HepG2 (cell line): ENCODE measurements around the gene ZBTB2. TPM values are rescaled to one million over a fixed set of nuclear protein-coding genes. Genes with fewer than 3 reads are reported as not detected.
A peak's percentile ranks its signal among the peaks of the same experiment; 100 is the strongest.

Experiments
- ARHGAP35 ChIP-seq: sonication (generic); formaldehyde crosslinking; IDR thresholded peaks from 2 replicates; pipeline ENCODE4 v1.9.0; 2022; ENCODE audit warnings: mild to moderate bottlenecking, inconsistent platforms, moderate library complexity, missing genetic modification reagents, borderline replicate concordance
- CEBPB ChIP-seq: IDR thresholded peaks from 2 replicates; pipeline ENCODE4 v1.6.1; 2011; ENCODE audit warnings: low read depth, low read length, improper control_type of control experiment, borderline replicate concordance
- MED8 ChIP-seq: sonication (generic); formaldehyde crosslinking; IDR thresholded peaks from 2 replicates; pipeline ENCODE4 v1.8.1; 2023; ENCODE audit warnings: mild to moderate bottlenecking, missing genetic modification reagents; ENCODE audit not compliant: insufficient replicate concordance
- MTA1 ChIP-seq: sonication (generic); formaldehyde crosslinking; IDR thresholded peaks from 2 replicates; pipeline ENCODE4 v1.4.0; 2020; ENCODE audit warnings: missing genetic modification reagents, mild to moderate bottlenecking, borderline replicate concordance
- PAX8 ChIP-seq: sonication (generic); formaldehyde crosslinking; IDR thresholded peaks from 2 replicates; pipeline ENCODE4 v1.8.0; 2022; ENCODE audit warnings: mild to moderate bottlenecking, missing genetic modification reagents, borderline replicate concordance
- POLR2AphosphoS2 ChIP-seq: IDR thresholded peaks from 2 replicates; pipeline ENCODE4 v1.6.1; 2011; ENCODE audit warnings: low read depth, low read length, improper control_type of control experiment
- RFX1 ChIP-seq: fragments of 450-650 bp; IDR thresholded peaks from 2 replicates; pipeline ENCODE4 v1.6.1; 2017
- SMARCE1 ChIP-seq: fragments of 450-650 bp; IDR thresholded peaks from 2 replicates; pipeline ENCODE4 v1.6.1; 2017; ENCODE audit warnings: borderline replicate concordance
- ZC3H13 ChIP-seq: sonication (generic); formaldehyde crosslinking; IDR thresholded peaks from 2 replicates; pipeline ENCODE4 v1.8.1; 2023; ENCODE audit warnings: mild to moderate bottlenecking, missing genetic modification reagents, moderate library complexity
- ZFP36L2 ChIP-seq: sonication (generic); formaldehyde crosslinking; IDR thresholded peaks from 2 replicates; pipeline ENCODE4 v1.4.0; 2020; ENCODE audit warnings: missing genetic modification reagents
- ZMAT3 ChIP-seq: sonication (generic); formaldehyde crosslinking; conservative IDR thresholded peaks from 2 replicates; pipeline ENCODE4 v1.7.0; 2021; ENCODE audit warnings: missing genetic modification reagents
- ZNF468 ChIP-seq: sonication (generic); formaldehyde crosslinking; IDR thresholded peaks from 2 replicates; pipeline ENCODE4 v1.8.0; 2022; ENCODE audit warnings: mild to moderate bottlenecking, moderate library complexity, missing genetic modification reagents
- ZNF737 ChIP-seq: sonication (generic); formaldehyde crosslinking; IDR thresholded peaks from 2 replicates; pipeline ENCODE4 v1.5.0; 2020; ENCODE audit warnings: missing genetic modification reagents, mild to moderate bottlenecking, borderline replicate concordance
- ZNF883 ChIP-seq: sonication (generic); formaldehyde crosslinking; IDR thresholded peaks from 2 replicates; pipeline ENCODE4 v1.5.1; 2020; ENCODE audit warnings: mild to moderate bottlenecking, missing genetic modification reagents; ENCODE audit errors: not compliant biosample characterization
- ZSCAN20 ChIP-seq: sonication (generic); formaldehyde crosslinking; IDR thresholded peaks from 2 replicates; pipeline ENCODE4 v1.4.0; 2020; ENCODE audit warnings: missing genetic modification reagents, mild to moderate bottlenecking, borderline replicate concordance
- polyA plus RNA-seq, 8 experiments: library from polyadenylated mRNA; depleted of rRNA in 3 of 8; stranded (reverse) in 7 of 8; unstranded in 1 of 8; fragments of >200 nt; fragmentation: Illumina TruSeq in 4 of 8; extraction: Trizol in 4 of 8; gene quantifications; 2 replicates each; pipeline versions ENCODE4 v1.2.1 to v1.2.3, GENCODE V29; 2011 to 2016; ENCODE audit warnings: low read depth in 4 of 8, missing spikeins in 1 of 8, mixed read lengths in 1 of 8; ENCODE audit not compliant: insufficient read depth in 1 of 8
- total RNA-seq, 5 experiments: library from RNA; depleted of rRNA; stranded (reverse); fragments of >200 nt; fragmentation: Illumina TruSeq; extraction: Trizol; gene quantifications; 2 replicates each; pipeline ENCODE4 v1.2.3, GENCODE V29; 2016; ENCODE audit warnings: low read depth in 1 of 5
- TF ChIP-seq, protein P1 (sequence below): sonication (generic); formaldehyde crosslinking; IDR thresholded peaks from 2 replicates; pipeline ENCODE4 v1.4.0; 2020; ENCODE audit warnings: missing genetic modification reagents
- TF ChIP-seq, protein P2 (sequence below): sonication (generic); formaldehyde crosslinking; IDR thresholded peaks from 2 replicates; pipeline ENCODE4 v1.4.0; 2020; ENCODE audit warnings: mild to moderate bottlenecking, missing genetic modification reagents
- TF ChIP-seq, protein P3 (sequence below): sonication (generic); formaldehyde crosslinking; IDR thresholded peaks from 2 replicates; pipeline ENCODE4 v1.4.0; 2020; ENCODE audit warnings: mild to moderate bottlenecking, missing genetic modification reagents
- TF ChIP-seq, protein P4 (sequence below): sonication (generic); formaldehyde crosslinking; IDR thresholded peaks from 2 replicates; pipeline ENCODE4 v1.4.0; 2020; ENCODE audit warnings: missing genetic modification reagents, borderline replicate concordance

The ZBTB2 gene
- total and polyA plus RNA-seq, 2 of the 13 experiments (the other 11 are each of a cell fraction or from before 2014, with no cell fraction given): 15.4 to 22.8 TPM

DNA sequence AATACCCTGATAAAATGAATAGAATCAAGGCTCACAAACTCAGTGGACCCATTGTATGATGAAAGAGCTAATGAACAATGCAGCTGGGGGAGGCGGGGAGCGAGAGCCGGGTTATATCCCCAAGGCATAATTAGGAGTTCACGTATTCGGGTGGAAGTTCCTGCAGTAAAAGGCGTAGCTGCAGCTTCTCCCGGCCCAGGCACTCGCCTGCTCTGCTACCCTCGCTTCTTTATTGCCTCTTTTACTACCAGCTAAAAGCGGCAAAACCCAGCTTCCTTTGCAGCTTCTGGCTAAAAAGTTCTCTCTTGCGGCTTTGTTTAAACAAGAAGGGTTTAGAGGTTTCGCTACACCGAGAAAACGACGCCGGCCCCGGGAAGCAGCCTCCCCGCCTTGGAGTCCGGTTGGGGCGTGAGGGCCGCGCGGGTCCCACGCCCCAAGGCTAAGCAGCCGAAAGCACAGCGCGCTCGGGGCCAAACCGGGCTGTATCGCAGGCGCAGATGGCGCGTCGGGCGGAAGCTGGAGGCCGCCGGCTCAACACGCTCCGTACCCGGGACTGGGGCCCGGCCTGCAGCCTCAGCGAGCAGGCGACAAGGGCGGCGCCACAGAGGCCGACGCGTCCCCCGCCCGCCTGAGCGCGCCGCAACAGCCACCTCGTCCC, 1.6 kb downstream of the ZBTB2 start (continued):
- TF ChIP-seq, protein P1, sequence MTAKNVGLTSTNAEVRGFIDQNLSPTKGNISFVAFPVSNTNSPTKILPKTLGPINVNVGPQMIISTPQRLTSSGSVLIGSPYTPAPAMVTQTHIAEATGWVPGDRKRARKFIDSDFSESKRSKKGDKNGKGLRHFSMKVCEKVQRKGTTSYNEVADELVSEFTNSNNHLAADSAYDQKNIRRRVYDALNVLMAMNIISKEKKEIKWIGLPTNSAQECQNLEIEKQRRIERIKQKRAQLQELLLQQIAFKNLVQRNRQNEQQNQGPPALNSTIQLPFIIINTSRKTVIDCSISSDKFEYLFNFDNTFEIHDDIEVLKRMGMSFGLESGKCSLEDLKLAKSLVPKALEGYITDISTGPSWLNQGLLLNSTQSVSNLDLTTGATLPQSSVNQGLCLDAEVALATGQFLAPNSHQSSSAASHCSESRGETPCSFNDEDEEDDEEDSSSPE (CRISPR knock-in tag): no peak
- TF ChIP-seq ZC3H13 (CRISPR knock-in tag) (peak; percentile 87; the same call in 1 of the 2 replicates), ZMAT3 (CRISPR knock-in tag) (no peak; the same call in 1 of the 2 replicates), SMARCE1 (no peak), RFX1 (no peak), MTA1 (peak; percentile 8; the same call in 1 of the 2 replicates), ZFP36L2 (CRISPR knock-in tag) (no peak), ZSCAN20 (CRISPR knock-in tag) (peak; percentile 78), ZNF468 (CRISPR knock-in tag) (no peak), ARHGAP35 (CRISPR knock-in tag) (peak; percentile 33; the same call in 1 of the 2 replicates), PAX8 (CRISPR knock-in tag) (no peak), POLR2AphosphoS2 (no peak), CEBPB (0 out of 2 replicates have a peak, but pooled peaks have one; percentile 9), MED8 (CRISPR knock-in tag) (peak; percentile 78), ZNF883 (peak; percentile 79), ZNF737 (CRISPR knock-in tag) (peak; percentile 96; the same call in 1 of the 2 replicates)
- TF ChIP-seq, protein P2, sequence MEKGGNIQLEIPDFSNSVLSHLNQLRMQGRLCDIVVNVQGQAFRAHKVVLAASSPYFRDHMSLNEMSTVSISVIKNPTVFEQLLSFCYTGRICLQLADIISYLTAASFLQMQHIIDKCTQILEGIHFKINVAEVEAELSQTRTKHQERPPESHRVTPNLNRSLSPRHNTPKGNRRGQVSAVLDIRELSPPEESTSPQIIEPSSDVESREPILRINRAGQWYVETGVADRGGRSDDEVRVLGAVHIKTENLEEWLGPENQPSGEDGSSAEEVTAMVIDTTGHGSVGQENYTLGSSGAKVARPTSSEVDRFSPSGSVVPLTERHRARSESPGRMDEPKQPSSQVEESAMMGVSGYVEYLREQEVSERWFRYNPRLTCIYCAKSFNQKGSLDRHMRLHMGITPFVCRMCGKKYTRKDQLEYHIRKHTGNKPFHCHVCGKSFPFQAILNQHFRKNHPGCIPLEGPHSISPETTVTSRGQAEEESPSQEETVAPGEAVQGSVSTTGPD: no peak
- TF ChIP-seq, protein P3, sequence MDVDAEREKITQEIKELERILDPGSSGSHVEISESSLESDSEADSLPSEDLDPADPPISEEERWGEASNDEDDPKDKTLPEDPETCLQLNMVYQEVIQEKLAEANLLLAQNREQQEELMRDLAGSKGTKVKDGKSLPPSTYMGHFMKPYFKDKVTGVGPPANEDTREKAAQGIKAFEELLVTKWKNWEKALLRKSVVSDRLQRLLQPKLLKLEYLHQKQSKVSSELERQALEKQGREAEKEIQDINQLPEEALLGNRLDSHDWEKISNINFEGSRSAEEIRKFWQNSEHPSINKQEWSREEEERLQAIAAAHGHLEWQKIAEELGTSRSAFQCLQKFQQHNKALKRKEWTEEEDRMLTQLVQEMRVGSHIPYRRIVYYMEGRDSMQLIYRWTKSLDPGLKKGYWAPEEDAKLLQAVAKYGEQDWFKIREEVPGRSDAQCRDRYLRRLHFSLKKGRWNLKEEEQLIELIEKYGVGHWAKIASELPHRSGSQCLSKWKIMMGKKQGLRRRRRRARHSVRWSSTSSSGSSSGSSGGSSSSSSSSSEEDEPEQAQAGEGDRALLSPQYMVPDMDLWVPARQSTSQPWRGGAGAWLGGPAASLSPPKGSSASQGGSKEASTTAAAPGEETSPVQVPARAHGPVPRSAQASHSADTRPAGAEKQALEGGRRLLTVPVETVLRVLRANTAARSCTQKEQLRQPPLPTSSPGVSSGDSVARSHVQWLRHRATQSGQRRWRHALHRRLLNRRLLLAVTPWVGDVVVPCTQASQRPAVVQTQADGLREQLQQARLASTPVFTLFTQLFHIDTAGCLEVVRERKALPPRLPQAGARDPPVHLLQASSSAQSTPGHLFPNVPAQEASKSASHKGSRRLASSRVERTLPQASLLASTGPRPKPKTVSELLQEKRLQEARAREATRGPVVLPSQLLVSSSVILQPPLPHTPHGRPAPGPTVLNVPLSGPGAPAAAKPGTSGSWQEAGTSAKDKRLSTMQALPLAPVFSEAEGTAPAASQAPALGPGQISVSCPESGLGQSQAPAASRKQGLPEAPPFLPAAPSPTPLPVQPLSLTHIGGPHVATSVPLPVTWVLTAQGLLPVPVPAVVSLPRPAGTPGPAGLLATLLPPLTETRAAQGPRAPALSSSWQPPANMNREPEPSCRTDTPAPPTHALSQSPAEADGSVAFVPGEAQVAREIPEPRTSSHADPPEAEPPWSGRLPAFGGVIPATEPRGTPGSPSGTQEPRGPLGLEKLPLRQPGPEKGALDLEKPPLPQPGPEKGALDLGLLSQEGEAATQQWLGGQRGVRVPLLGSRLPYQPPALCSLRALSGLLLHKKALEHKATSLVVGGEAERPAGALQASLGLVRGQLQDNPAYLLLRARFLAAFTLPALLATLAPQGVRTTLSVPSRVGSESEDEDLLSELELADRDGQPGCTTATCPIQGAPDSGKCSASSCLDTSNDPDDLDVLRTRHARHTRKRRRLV (CRISPR knock-in tag): no peak
- TF ChIP-seq, protein P4, sequence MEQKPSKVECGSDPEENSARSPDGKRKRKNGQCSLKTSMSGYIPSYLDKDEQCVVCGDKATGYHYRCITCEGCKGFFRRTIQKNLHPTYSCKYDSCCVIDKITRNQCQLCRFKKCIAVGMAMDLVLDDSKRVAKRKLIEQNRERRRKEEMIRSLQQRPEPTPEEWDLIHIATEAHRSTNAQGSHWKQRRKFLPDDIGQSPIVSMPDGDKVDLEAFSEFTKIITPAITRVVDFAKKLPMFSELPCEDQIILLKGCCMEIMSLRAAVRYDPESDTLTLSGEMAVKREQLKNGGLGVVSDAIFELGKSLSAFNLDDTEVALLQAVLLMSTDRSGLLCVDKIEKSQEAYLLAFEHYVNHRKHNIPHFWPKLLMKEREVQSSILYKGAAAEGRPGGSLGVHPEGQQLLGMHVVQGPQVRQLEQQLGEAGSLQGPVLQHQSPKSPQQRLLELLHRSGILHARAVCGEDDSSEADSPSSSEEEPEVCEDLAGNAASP (CRISPR knock-in tag): 0 out of 2 replicates have a peak, but pooled peaks have one; percentile 9
